GM21576 (cell line): ENCODE measurements around the gene DMRTB1.

ENCODE experiments used
- ATAC-seq: cut with Tn5 transposase; IDR thresholded peaks from one replicate; pipeline ENCODE4 v1.9.1; 2021; ENCODE audit warnings: mild to moderate bottlenecking, moderate library complexity; ENCODE audit not compliant: unreplicated experiment

The DMRTB1 gene

GRCh38 chr1:53462769-53463501 is 3.7 kb downstream of the DMRTB1 start:
- ATAC-seq = no peak

GRCh38 chr1:53463961-53464899 is 5.0 kb downstream of the DMRTB1 start:
- ATAC-seq = no peak

- no peak for ATAC-seq
Observed at GRCh38 chr1:53465023-53465957, 6.1 kb downstream of the DMRTB1 start.

- ATAC-seq = no peak
Observed at GRCh38 chr1:53467391-53467790, 8.2 kb downstream of the DMRTB1 start.

GRCh38 chr1:53468374-53468773 is 9.2 kb downstream of the DMRTB1 start:
- ATAC-seq = no peak

- ATAC-seq = no peak
Observed at GRCh38 chr1:53469373-53469772, 10.2 kb downstream of the DMRTB1 start.

- ATAC-seq = no peak
Observed at GRCh38 chr1:53470155-53470554, 11.0 kb downstream of the DMRTB1 start.

GRCh38 chr1:53470584-53470983 is 11.4 kb downstream of the DMRTB1 start:
- no peak for ATAC-seq

- ATAC-seq = no peak
Observed at GRCh38 chr1:53471000-53471399, 11.8 kb downstream of the DMRTB1 start.

GRCh38 chr1:53473463-53473862 is 14.3 kb downstream of the DMRTB1 start:
- no peak for ATAC-seq

- no peak for ATAC-seq
Observed at GRCh38 chr1:53475664-53476063, 16.5 kb downstream of the DMRTB1 start.

GRCh38 chr1:53476579-53476978 is 17.4 kb downstream of the DMRTB1 start:
- ATAC-seq = no peak

GRCh38 chr1:53477651-53478501 is 18.7 kb downstream of the DMRTB1 start:
- ATAC-seq = no peak

GRCh38 chr1:53478502-53478818 is 19.3 kb downstream of the DMRTB1 start:
- no peak for ATAC-seq

GRCh38 chr1:53480678-53481077 is 21.5 kb downstream of the DMRTB1 start:
- no peak for ATAC-seq

GRCh38 chr1:53481456-53481855 is 22.3 kb downstream of the DMRTB1 start:
- no peak for ATAC-seq

GRCh38 chr1:53482441-53483153 is 23.4 kb downstream of the DMRTB1 start:
- no peak for ATAC-seq

GRCh38 chr1:53483170-53483569 is 24.0 kb downstream of the DMRTB1 start:
- no peak for ATAC-seq

- ATAC-seq = no peak
Observed at GRCh38 chr1:53483656-53484055, 24.5 kb downstream of the DMRTB1 start.
